GM12892 (cell line): ENCODE results near the gene TBKBP1.

Experiments used
- POLR2A ChIP-seq: IDR thresholded peaks from 2 replicates; pipeline ENCODE4 v1.6.1; 2011; ENCODE audit warnings: low read depth, low read length, control low read depth
- POLR2AphosphoS5 ChIP-seq: IDR thresholded peaks from 2 replicates; pipeline ENCODE4 v1.6.1; 2011; ENCODE audit warnings: low read depth, low read length, control low read depth
- TAF1 ChIP-seq: IDR thresholded peaks from 2 replicates; pipeline ENCODE4 v1.6.1; 2011; ENCODE audit warnings: low read depth, mild to moderate bottlenecking, control low read depth, low read length, borderline replicate concordance

- TF ChIP-seq POLR2A (no peak), TAF1 (no peak), POLR2AphosphoS5 (no peak)
Measured at GRCh38 chr17:47741109-47741792, 47.3 kb downstream of the TBKBP1 start.
